Measurements from ENCODE around the gene CAVIN2. TPM values are rescaled to one million over a fixed set of nuclear protein-coding genes. Genes with fewer than 3 reads are reported as not detected.
"Not testable (repeated sequence)": the region's sequence is repeated elsewhere in the genome, so short reads cannot be mapped to it uniquely, and the experiment has no call there.

Gene CAVIN2
- polyA plus RNA-seq, 4 donors = 43.0 to 59.3 (median 47.6) TPM

GRCh38 chr2:191803007-191803406 is 43.9 kb downstream of the CAVIN2 start:
- no peak for DNase-seq (ENCODE audit: low read depth in 4 of 4, low spot score in 3 of 4)

GRCh38 chr2:191802180-191802579 is 44.7 kb downstream of the CAVIN2 start:
- DNase-seq (ENCODE audit: low read depth in 4 of 4, low spot score in 3 of 4) = no peak

- no peak for DNase-seq (ENCODE audit: low read depth in 4 of 4, low spot score in 3 of 4)
Measured at GRCh38 chr2:191800874-191801273, 46.0 kb downstream of the CAVIN2 start.

- DNase-seq (ENCODE audit: low read depth in 4 of 4, low spot score in 3 of 4) = no peak
Measured at GRCh38 chr2:191799526-191799925, 47.4 kb downstream of the CAVIN2 start.

GRCh38 chr2:191797942-191798876 is 48.7 kb downstream of the CAVIN2 start:
- DNase-seq (ENCODE audit: low read depth in 4 of 4, low spot score in 3 of 4) = no peak

DNA sequence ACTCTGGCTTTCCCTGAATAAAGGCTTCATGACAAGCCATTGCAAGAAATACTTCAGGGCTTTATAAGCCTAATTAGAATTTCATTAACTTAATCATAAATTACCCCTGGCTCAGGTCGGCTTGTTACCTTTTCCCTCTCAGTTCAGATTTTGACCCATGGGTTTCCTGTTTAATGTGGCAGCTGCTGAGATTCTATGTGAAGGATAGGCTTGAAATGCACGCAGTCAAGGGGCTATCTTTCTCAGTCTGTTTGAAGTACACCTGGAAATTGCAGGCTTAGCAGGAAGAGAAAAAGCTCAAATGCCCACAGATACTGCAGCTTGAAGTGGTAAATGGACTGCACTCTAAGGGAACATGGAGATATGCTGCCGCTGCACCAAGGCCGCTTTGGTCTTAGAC is 49.4 kb downstream of the CAVIN2 start:
- no peak for DNase-seq (ENCODE audit: low read depth in 4 of 4, low spot score in 3 of 4)

DNA sequence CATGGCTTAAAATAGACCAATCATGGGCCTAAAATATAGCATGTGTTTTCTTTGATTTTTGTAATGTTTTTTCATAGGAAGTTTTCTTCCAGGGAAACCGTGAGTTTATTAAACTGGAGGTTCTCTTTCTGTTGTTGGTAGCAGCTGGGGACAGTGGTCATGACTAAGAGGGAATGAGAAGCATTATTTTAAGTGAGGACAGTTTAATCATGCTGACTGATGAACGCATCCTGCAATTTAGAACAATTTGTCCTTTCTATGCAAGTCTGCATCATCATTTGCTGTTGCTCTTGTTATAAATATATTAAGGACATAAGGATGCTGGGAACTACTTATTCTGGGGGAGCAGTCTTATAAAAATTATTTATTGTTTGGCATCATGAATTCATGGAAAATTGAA is 51.2 kb downstream of the CAVIN2 start:
- no peak for DNase-seq (ENCODE audit: low read depth in 4 of 4, low spot score in 3 of 4)

GRCh38 chr2:191791953-191792560 is 54.8 kb downstream of the CAVIN2 start:
- no peak for DNase-seq (ENCODE audit: low read depth in 4 of 4, low spot score in 3 of 4)

- no peak for DNase-seq (ENCODE audit: low read depth in 4 of 4, low spot score in 3 of 4)
Measured at GRCh38 chr2:191790737-191791136, 56.2 kb downstream of the CAVIN2 start.

DNA sequence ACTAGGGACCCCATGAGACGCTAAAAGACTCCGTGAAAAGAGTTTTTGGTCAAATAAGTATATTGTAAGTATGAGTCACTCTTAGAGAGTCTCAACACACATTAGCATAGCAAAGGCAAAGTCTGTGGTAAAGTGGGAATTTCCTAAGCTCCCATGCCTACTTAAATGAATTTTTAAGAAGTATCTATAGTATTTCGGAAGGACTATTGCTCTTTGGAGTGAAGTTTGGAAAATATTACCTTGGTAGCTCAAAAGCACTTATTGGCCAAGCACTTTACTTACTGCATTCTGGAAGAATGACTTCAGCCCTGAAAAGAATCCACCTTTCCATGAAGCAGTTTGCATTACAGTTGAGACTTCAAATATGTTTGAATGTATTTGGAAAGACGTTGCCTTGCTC is 57.1 kb downstream of the CAVIN2 start:
- no peak for DNase-seq (ENCODE audit: low read depth in 4 of 4, low spot score in 3 of 4)

DNA sequence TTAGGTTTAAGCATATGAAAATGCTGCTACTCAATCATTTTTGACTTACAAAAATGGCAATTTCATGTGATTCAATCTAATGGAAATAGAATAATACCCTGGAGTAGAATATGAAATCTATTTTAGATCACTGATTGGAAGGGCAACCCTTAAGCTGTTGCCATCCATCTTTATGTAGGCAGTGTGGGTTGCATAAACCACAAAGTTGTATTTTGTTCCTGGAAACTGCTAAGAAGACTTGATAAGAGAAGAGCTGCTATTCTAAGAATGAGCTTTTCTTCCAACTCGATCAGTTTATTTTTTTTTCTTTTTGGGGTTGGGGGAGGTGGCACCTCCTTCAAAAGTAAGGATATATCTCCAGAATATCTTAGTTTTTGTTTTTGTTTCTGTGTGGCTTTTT is 60.2 kb downstream of the CAVIN2 start:
- no peak for DNase-seq (ENCODE audit: low read depth in 4 of 4, low spot score in 3 of 4)

DNA sequence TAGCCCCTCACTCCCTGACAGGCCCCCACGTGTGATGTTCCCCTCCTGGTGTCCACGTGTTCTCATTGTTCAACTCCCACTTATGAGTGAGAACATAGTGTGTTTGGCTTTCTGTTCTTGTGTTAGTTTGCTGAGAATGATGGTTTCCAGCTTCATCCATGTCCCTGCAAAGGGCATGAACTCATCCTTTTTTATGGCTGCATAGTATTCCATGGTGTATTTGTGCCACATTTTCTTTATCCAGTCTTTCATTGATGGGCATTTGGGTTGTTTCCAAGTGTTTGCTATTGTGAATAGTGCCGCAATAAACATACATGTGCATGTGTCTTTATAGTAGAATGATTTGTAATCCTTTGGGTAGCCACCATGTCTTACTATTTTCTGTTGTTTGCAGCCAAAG is 61.2 kb downstream of the CAVIN2 start:
- not testable (repeated sequence) for DNase-seq (ENCODE audit: low read depth in 4 of 4, low spot score in 3 of 4)

Other genes starting within 250 kb of the CAVIN2 start
- gene NABP1, start 169.0 kb downstream of the CAVIN2 start, polyA plus RNA-seq (ENCODE audit: insufficient read length in 4 of 4) = 10 to 100 TPM; 28.9 to 41.0 (median 34.8) TPM